HEK293 (cell line): Measurements from ENCODE around the gene KCNS1.

ENCODE experiments used
- CTCF ChIP-seq: fragments of 450-650 bp; formaldehyde crosslinking; IDR thresholded peaks from 2 replicates; pipeline ENCODE4 v1.5.1; 2016; ENCODE audit warnings: missing biosample characterization, missing genetic modification characterization
- KLF1 ChIP-seq: fragments of 450-650 bp; formaldehyde crosslinking; IDR thresholded peaks from 2 replicates; pipeline ENCODE4 v1.5.1; 2016; ENCODE audit warnings: missing biosample characterization, missing genetic modification characterization
- ZNF623 ChIP-seq: fragments of 450-650 bp; formaldehyde crosslinking; IDR thresholded peaks from 2 replicates; pipeline ENCODE4 v1.5.1; 2016; ENCODE audit warnings: missing biosample characterization, missing genetic modification characterization
- ZSCAN16 ChIP-seq: fragments of 450-650 bp; formaldehyde crosslinking; IDR thresholded peaks from 2 replicates; pipeline ENCODE4 v1.5.1; 2016; ENCODE audit warnings: missing biosample characterization, missing genetic modification characterization

GRCh38 chr20:45094864-45095574, 5.9 kb downstream of the KCNS1 start:
- no peak for TF ChIP-seq ZNF623 (tag by site-specific recombination)
- TF ChIP-seq ZSCAN16, result no peak
- no peak for TF ChIP-seq KLF1
- no peak for TF ChIP-seq CTCF (tag by site-specific recombination)
